Endothelial cell of umbilical vein (primary cell): ENCODE data around the gene DARS2. TPM values are rescaled to one million over a fixed set of nuclear protein-coding genes. Genes with fewer than 3 reads are reported as not detected.

Experiments used
- Bru-seq: library from RNA; stranded (reverse); fragments of 400-500 nt; gene quantifications from one replicate; lab custom pipeline; 2021; lab: Mats Ljungman, UMichigan
- BruChase-seq, 2 experiments: library from RNA; stranded (reverse); fragments of 400-500 nt; gene quantifications; one replicate each; lab custom pipeline; 2021; lab: Mats Ljungman, UMichigan
- BruUV-seq: library from RNA; stranded (reverse); fragments of 400-500 nt; replicated peaks from 2 replicates; lab custom pipeline; 2021; lab: Mats Ljungman, UMichigan
- CTCF ChIA-PET: fragments of 300-600, 350-600 bp; sonication (Branson Sonifier 250); formaldehyde crosslinking; loops from one replicate; lab custom pipeline; 2021; ENCODE audit warnings: antibody characterized with exemption, inconsistent platforms; lab: Charles Lee
- POLR2A ChIA-PET: fragments of 300-600, 350-600 bp; sonication (Branson Sonifier 250); formaldehyde crosslinking; loops from one replicate; lab custom pipeline; 2021; ENCODE audit warnings: antibody characterized with exemption, inconsistent platforms; lab: Charles Lee
- DNase-seq: peaks from one replicate; pipeline ENCODE4 v3.0.0-alpha.2; 2011; ENCODE audit warnings: low read depth, low spot score
- FAIRE-seq: peaks from 2 replicates; lab custom pipeline; 2011; peaks lifted over from hg19 to GRCh38; lab: Jason Lieb, UNC
- H2AFZ ChIP-seq: 2 replicates; pipeline ENCODE4 v1.6.0; 2012; ENCODE audit warnings: low read depth, low read length, control low read depth, inconsistent platforms
- H3K27ac ChIP-seq: 2 replicates; pipeline ENCODE4 v1.5.1; 2011; ENCODE audit warnings: low read depth, mild to moderate bottlenecking, control low read depth, low read length, moderate library complexity; ENCODE audit not compliant: insufficient read depth
- H3K27me3 ChIP-seq, 2 experiments: 2 replicates each; pipeline versions ENCODE4 v1.6.0 to v1.6.1; 2011; ENCODE audit warnings: low read length in 2 of 2, mixed read lengths in 1 of 2; ENCODE audit not compliant: control insufficient read depth in 2 of 2, insufficient read depth in 2 of 2
- H3K36me3 ChIP-seq, 2 experiments: 2 replicates in 1 of 2; 3 replicates in 1 of 2; pipeline ENCODE4 v1.5.1; 2011; ENCODE audit warnings: low read length in 2 of 2, mild to moderate bottlenecking in 1 of 2, moderate library complexity in 1 of 2; ENCODE audit not compliant: control insufficient read depth in 2 of 2, insufficient read depth in 2 of 2; ENCODE audit errors: extremely low read depth in 1 of 2
- H3K4me1 ChIP-seq: 3 replicates; pipeline ENCODE4 v1.5.1; 2011; ENCODE audit warnings: mild to moderate bottlenecking, low read length; ENCODE audit not compliant: control insufficient read depth, insufficient read depth; ENCODE audit errors: extremely low read depth
- H3K4me2 ChIP-seq: 2 replicates; pipeline ENCODE4 v1.6.1; 2011; ENCODE audit warnings: low read length, control low read depth, mixed read lengths; ENCODE audit not compliant: insufficient read depth
- H3K4me3 ChIP-seq, 3 experiments: fragments of 200-600 bp in 1 of 3; sonication (generic), shearing (Covaris generic) in 1 of 3; replicated peaks in 1 of 3; 2 replicates each; pipeline ENCODE4 v1.5.1; 2011 to 2016; ENCODE audit warnings: control low read depth in 3 of 3, low read length in 3 of 3, mild to moderate bottlenecking in 2 of 3, inconsistent platforms in 1 of 3, low read depth in 1 of 3, moderate library complexity in 1 of 3; ENCODE audit not compliant: insufficient read depth in 1 of 3
- H3K79me2 ChIP-seq: 2 replicates; pipeline ENCODE4 v1.6.0; 2012; ENCODE audit warnings: low read length, inconsistent platforms; ENCODE audit not compliant: control insufficient read depth, insufficient read depth
- H3K9ac ChIP-seq: replicated peaks from 2 replicates; pipeline ENCODE3; 2011; ENCODE audit warnings: low read length, control low read depth; ENCODE audit not compliant: insufficient read depth; ENCODE audit errors: extremely low read depth
- H3K9me1 ChIP-seq: replicated peaks from 3 replicates; pipeline ENCODE4 v1.6.0; 2011; ENCODE audit warnings: mild to moderate bottlenecking, low read length; ENCODE audit not compliant: control insufficient read depth, insufficient read depth; ENCODE audit errors: extremely low read depth
- H3K9me3 ChIP-seq: replicated peaks from 2 replicates; pipeline ENCODE4 v1.5.1; 2012; ENCODE audit warnings: low read length, inconsistent platforms; ENCODE audit not compliant: control insufficient read depth, insufficient read depth
- H4K20me1 ChIP-seq: replicated peaks from 2 replicates; pipeline ENCODE3; 2011; ENCODE audit warnings: mild to moderate bottlenecking, low read length; ENCODE audit not compliant: control insufficient read depth, insufficient read depth; ENCODE audit errors: extremely low read depth
- CTCF ChIP-seq, 2 donors: IDR thresholded peaks; 1 replicate in 1 of 2; 2 replicates in 1 of 2; pipeline ENCODE4 v1.5.1; 2011; ENCODE audit warnings: low read length in 2 of 2, mild to moderate bottlenecking in 2 of 2, moderate library complexity in 2 of 2, control low read depth in 1 of 2, inconsistent platforms in 1 of 2, low read depth in 1 of 2; ENCODE audit not compliant: insufficient read depth in 1 of 2; ENCODE audit errors: extremely low read depth in 1 of 2
- EZH2 ChIP-seq: IDR thresholded peaks from 2 replicates; pipeline ENCODE4 v1.6.1; 2012; ENCODE audit warnings: borderline replicate concordance, low read depth, mild to moderate bottlenecking, moderate library complexity, low read length, inconsistent platforms; ENCODE audit not compliant: severe bottlenecking
- FOS ChIP-seq: IDR thresholded peaks from 2 replicates; pipeline ENCODE4 v1.6.1; 2011; ENCODE audit warnings: mild to moderate bottlenecking, low read length, moderate library complexity, borderline replicate concordance; ENCODE audit not compliant: insufficient read depth
- GATA2 ChIP-seq: IDR thresholded peaks from 2 replicates; pipeline ENCODE4 v1.7.0; 2011; ENCODE audit warnings: low read depth, mild to moderate bottlenecking, moderate library complexity, mixed read lengths, low read length; ENCODE audit not compliant: insufficient read length, insufficient read depth
- JUN ChIP-seq: IDR thresholded peaks from 2 replicates; pipeline ENCODE4 v1.6.1; 2011; ENCODE audit warnings: borderline replicate concordance, low read depth; ENCODE audit not compliant: insufficient read length, insufficient read depth
- MYC ChIP-seq: IDR thresholded peaks from one replicate; pipeline ENCODE4 v1.6.1; 2011; ENCODE audit warnings: mild to moderate bottlenecking, low read depth, low read length
- POLR2A ChIP-seq: IDR thresholded peaks from 2 replicates; pipeline ENCODE4 v1.6.1; 2012; ENCODE audit warnings: low read depth, mild to moderate bottlenecking, control low read depth, low read length
- POLR2AphosphoS5 ChIP-seq: IDR thresholded peaks from 2 replicates; pipeline ENCODE4 v1.6.1; 2012; ENCODE audit warnings: low read depth, mild to moderate bottlenecking, control low read depth, low read length, moderate library complexity; ENCODE audit not compliant: insufficient read depth
- dilution Hi-C: fragments of 300-500 bp; cut with MboI; formaldehyde crosslinking; loops from one replicate; pipeline ENCODE4 v1.15.0; 2019; ENCODE audit warnings: low sequenced_read_pairs; ENCODE audit not compliant: extremely low pct_ligation_motif_present
- intact Hi-C: fragments of 100-400 bp; cut with micrococcal nuclease; formaldehyde crosslinking; loops from one replicate; pipeline ENCODE4 v1.10.0; 2022
- long read RNA-seq: library from polyadenylated mRNA; stranded (forward); transcript quantifications from one replicate; pipeline ENCODE4 v2.0.0, GENCODE V29; 2021
- polyA minus RNA-seq, 3 experiments: library from RNA; depleted of rRNA, polyadenylated mRNA; stranded (reverse); fragments of >200 nt; gene quantifications; 1 replicate in 1 of 3; 2 replicates in 2 of 3; pipeline ENCODE4 v1.2.3, GENCODE V29; 2011
- polyA plus RNA-seq, 4 experiments: library from polyadenylated mRNA; depleted of rRNA in 3 of 4; stranded (reverse) in 3 of 4; unstranded in 1 of 4; fragments of >200 nt; gene quantifications; 2 replicates each; pipeline versions ENCODE4 v1.2.1 to v1.2.3, GENCODE V29; 2011 to 2012; ENCODE audit warnings: missing spikeins in 1 of 4
- total RNA-seq: library from RNA; stranded (reverse); gene quantifications from 2 replicates; pipeline ENCODE4 v1.2.3, GENCODE V29; 2021
- TF ChIP-seq, protein P1 (sequence below): IDR thresholded peaks from 2 replicates; pipeline ENCODE4 v1.6.1; 2011; ENCODE audit not compliant: insufficient read depth, insufficient read length

The DARS2 gene, protein sequence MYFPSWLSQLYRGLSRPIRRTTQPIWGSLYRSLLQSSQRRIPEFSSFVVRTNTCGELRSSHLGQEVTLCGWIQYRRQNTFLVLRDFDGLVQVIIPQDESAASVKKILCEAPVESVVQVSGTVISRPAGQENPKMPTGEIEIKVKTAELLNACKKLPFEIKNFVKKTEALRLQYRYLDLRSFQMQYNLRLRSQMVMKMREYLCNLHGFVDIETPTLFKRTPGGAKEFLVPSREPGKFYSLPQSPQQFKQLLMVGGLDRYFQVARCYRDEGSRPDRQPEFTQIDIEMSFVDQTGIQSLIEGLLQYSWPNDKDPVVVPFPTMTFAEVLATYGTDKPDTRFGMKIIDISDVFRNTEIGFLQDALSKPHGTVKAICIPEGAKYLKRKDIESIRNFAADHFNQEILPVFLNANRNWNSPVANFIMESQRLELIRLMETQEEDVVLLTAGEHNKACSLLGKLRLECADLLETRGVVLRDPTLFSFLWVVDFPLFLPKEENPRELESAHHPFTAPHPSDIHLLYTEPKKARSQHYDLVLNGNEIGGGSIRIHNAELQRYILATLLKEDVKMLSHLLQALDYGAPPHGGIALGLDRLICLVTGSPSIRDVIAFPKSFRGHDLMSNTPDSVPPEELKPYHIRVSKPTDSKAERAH
- total RNA-seq (30.5 and 33.6 TPM in 2 replicates), polyA plus RNA-seq (12.8 and 17.4 TPM in 2 replicates), polyA minus RNA-seq (30.8 and 36.8 TPM in 2 replicates), Bru-seq, nascent RNA (percentile 62 among the genes with signal in this experiment), BruChase-seq, experiment 1, labeled RNA remaining after a 6-hour chase (percentile 59 among the genes with signal in this experiment), BruChase-seq, experiment 2, labeled RNA remaining after a 2-hour chase (percentile 52 among the genes with signal in this experiment)
- 20.5 TPM in 2 replicates for polyA plus RNA-seq (2011; cell fraction: cytosol; rRNA removed)
- 20.6 and 28.4 TPM in 2 replicates for polyA plus RNA-seq (2011; cell fraction: nucleus; rRNA removed)
- 15.4 and 28.9 TPM in 2 replicates for polyA plus RNA-seq (2012)
- polyA minus RNA-seq (2011; cell fraction: cytosol; rRNA and poly(A)+ RNA removed), result 34.0 TPM
- polyA minus RNA-seq (2011; cell fraction: nucleus; rRNA and poly(A)+ RNA removed), result 17.7 and 24.9 TPM in 2 replicates
- long read RNA-seq, transcript DARS2-201 (17 exons, 3,441 nt), result major isoform, 40 of 53 reads
- long read RNA-seq, partial matches to known transcripts, result 3 of 53 reads
- long read RNA-seq, other reads (novel, unspliced or antisense), result 6 of 53 reads

- H3K9ac ChIP-seq, result peak within 1 kb of the TSS; percentile 98
- ChIA-PET POLR2A (interaction anchor here (0.5 to 2.5 kb wide), 5 partner anchors 20 to 394 kb away, joined by 3 to 18 read pairs (median 4); partner anchors contain the start of genes GAS5 and ZBTB37), CTCF (interaction anchor here (0.6 to 2.8 kb wide), 15 partner anchors 13 to 1083 kb away, joined by 3 to 49 read pairs (median 4); partner anchors contain the start of gene KLHL20)
- peak; percentile 32 for TF ChIP-seq GATA2
- no peak for TF ChIP-seq FOS
- TF ChIP-seq EZH2, result no peak
- TF ChIP-seq JUN, result no peak
- TF ChIP-seq, protein P1, sequence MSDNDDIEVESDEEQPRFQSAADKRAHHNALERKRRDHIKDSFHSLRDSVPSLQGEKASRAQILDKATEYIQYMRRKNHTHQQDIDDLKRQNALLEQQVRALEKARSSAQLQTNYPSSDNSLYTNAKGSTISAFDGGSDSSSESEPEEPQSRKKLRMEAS, result no peak
- no peak for TF ChIP-seq CTCF (IDR thresholded peaks at IDR 0.05; ENCODE audit: extremely low read depth in 1 of 2, insufficient read depth in 1 of 2, low read depth in 1 of 2, low read length in 2 of 2)
- TF ChIP-seq POLR2A, result peak; percentile 85
- peak; percentile 70 for TF ChIP-seq POLR2AphosphoS5
- TF ChIP-seq MYC, result no peak
- peak within 1 kb of the TSS; percentile 98 for H3K4me2 ChIP-seq
- H3K9me3 ChIP-seq, result no peaks in the 10 kb centered on the region
- H3K79me2 ChIP-seq, result peaks cover 46% of the 10 kb centered on the region
- FAIRE-seq (peak; percentile 96), DNase-seq (peak; percentile 98)
- peak within 1 kb of the TSS; percentile 91 for H2AFZ ChIP-seq
- H3K4me1 ChIP-seq, result peaks cover 15% of the 10 kb centered on the region
- no peaks in the 10 kb centered on the region for H3K9me1 ChIP-seq
- no peaks in the 10 kb centered on the region for H4K20me1 ChIP-seq
- intact Hi-C loops (loop anchor here (1.0 to 2.0 kb wide), 9 partner anchors 29 to 1079 kb away; partner anchors contain the start of genes KLHL20, RABGAP1L and ZBTB37), dilution Hi-C loops (no loop called here)
- H3K36me3 ChIP-seq, result no peaks in the 10 kb centered on the region
- peak within 1 kb of the TSS; percentile 92 for H3K27ac ChIP-seq
- H3K4me3 ChIP-seq, result peak within 1 kb of the TSS; percentile 87 to 92 (median 87)
- no peaks in the 10 kb centered on the region for H3K27me3 ChIP-seq
- TSS peak; percentile 93 for BruUV-seq
Measured at GRCh38 chr1:173824315-173825081, at the start of gene DARS2, which contains the start of gene CENPL. Gene DARS2 (plus strand): TSS chr1:173824673. CDS start chr1:173825230, 557 bp downstream. Gene CENPL (minus strand): TSS chr1:173824883. CDS start chr1:173811299, 13,584 bp downstream.
